ENCODE measurements around the gene ST8SIA1.

DNA sequence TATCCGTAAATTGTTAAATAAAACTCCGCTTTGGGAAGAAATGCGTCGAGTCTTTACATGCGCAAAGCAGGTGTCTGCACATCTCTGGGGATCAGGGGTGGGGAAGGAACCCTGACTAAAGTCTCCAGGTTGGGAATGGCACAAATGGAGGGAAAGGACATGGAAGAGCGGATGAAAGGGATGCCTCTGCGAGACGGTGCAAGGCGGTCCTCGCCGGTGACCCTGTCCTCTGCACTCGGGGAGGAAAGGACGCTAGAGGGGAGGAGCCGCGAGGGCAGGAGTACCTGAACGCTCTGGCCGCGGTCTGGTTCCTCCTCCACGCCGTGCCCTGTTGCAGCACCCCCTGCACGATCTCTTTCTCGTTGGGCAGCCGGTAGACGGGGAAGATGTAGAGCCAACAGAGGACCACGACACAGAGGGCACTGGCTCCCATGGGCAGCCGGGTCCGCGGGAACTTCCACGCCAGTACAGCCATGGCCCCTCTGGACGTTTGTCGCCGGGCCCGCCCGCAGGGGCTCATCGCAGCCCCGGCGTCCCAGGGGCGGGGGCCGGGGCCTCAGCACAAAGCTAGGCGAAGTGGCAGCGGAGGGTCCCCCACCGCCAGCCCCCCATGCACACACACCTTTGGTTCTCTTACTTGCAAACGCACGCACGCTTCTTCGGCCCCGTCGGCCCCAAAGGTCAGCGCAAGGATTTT lies 646 bp downstream of the ST8SIA1 start:
- TF ChIP-seq POLR2AphosphoS5 (IDR thresholded peaks at IDR 0.05; ENCODE audit: low read depth, low read length) = no peak
- TF ChIP-seq, protein P1, sequence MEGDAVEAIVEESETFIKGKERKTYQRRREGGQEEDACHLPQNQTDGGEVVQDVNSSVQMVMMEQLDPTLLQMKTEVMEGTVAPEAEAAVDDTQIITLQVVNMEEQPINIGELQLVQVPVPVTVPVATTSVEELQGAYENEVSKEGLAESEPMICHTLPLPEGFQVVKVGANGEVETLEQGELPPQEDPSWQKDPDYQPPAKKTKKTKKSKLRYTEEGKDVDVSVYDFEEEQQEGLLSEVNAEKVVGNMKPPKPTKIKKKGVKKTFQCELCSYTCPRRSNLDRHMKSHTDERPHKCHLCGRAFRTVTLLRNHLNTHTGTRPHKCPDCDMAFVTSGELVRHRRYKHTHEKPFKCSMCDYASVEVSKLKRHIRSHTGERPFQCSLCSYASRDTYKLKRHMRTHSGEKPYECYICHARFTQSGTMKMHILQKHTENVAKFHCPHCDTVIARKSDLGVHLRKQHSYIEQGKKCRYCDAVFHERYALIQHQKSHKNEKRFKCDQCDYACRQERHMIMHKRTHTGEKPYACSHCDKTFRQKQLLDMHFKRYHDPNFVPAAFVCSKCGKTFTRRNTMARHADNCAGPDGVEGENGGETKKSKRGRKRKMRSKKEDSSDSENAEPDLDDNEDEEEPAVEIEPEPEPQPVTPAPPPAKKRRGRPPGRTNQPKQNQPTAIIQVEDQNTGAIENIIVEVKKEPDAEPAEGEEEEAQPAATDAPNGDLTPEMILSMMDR (IDR thresholded peaks at IDR 0.05; ENCODE audit: control extremely low read depth in 1 of 3, insufficient read depth in 1 of 3, low read depth in 1 of 3, low read length in 3 of 3) = no peak
